Stimulated activated CD4-positive, alpha-beta T cell treated with anti-CD3 and anti-CD28 coated beads, Interleukin-4, amount 100 ng/mL, for 1 hour (primary cell): ENCODE results near the gene NFYC.
A peak's percentile ranks its signal among the peaks of the same experiment; 100 is the strongest.
"Not testable (repeated sequence)": the region's sequence is repeated elsewhere in the genome, so short reads cannot be mapped to it uniquely, and the experiment has no call there.

Experiments used
- DNase-seq: peaks from one replicate; pipeline ENCODE4 v3.0.0-alpha.2; 2020

NFYC gene

GRCh38 chr1:40708750-40709099 lies 17.2 kb downstream of the NFYC start:
- no peak for DNase-seq

- DNase-seq, result peak; percentile 50
These were observed 17.7 kb downstream of the NFYC start for GRCh38 chr1:40709100-40709801.

GRCh38 chr1:40709802-40710278 lies 18.3 kb downstream of the NFYC start:
- no peak for DNase-seq

- DNase-seq, result no peak
These were observed 19.2 kb downstream of the NFYC start for GRCh38 chr1:40710581-40711315.

GRCh38 chr1:40711465-40712404 lies 20.2 kb downstream of the NFYC start:
- no peak for DNase-seq

- no peak for DNase-seq
These were observed 21.0 kb downstream of the NFYC start for GRCh38 chr1:40712405-40712944.

- DNase-seq, result no peak
These were observed 21.5 kb downstream of the NFYC start for GRCh38 chr1:40712997-40713396.

- DNase-seq, result no peak
These were observed 24.1 kb downstream of the NFYC start for GRCh38 chr1:40715491-40716059.

- no peak for DNase-seq
These were observed 25.6 kb downstream of the NFYC start for GRCh38 chr1:40717065-40717464.

- no peak for DNase-seq
These were observed 26.5 kb downstream of the NFYC start for GRCh38 chr1:40717955-40718354.

GRCh38 chr1:40720493-40720892 lies 29.0 kb downstream of the NFYC start:
- no peak for DNase-seq

GRCh38 chr1:40722622-40723021 lies 31.1 kb downstream of the NFYC start:
- DNase-seq, result no peak

- no peak for DNase-seq
These were observed 31.9 kb downstream of the NFYC start for GRCh38 chr1:40723196-40723955.

- not testable (repeated sequence) for DNase-seq
These were observed 36.2 kb downstream of the NFYC start for GRCh38 chr1:40727662-40728061.

GRCh38 chr1:40729316-40729862 lies 37.9 kb downstream of the NFYC start:
- not testable (repeated sequence) for DNase-seq

GRCh38 chr1:40732756-40733301 lies 41.3 kb downstream of the NFYC start:
- no peak for DNase-seq

GRCh38 chr1:40734882-40735628 lies 43.6 kb downstream of the NFYC start:
- DNase-seq, result no peak

GRCh38 chr1:40736085-40736531 lies 44.6 kb downstream of the NFYC start:
- DNase-seq, result no peak

- no peak for DNase-seq
These were observed 47.3 kb downstream of the NFYC start for GRCh38 chr1:40738831-40739230.

GRCh38 chr1:40739455-40740008 lies 48.0 kb downstream of the NFYC start:
- DNase-seq, result no peak
